ENCODE results near the gene PRKN.

DNA sequence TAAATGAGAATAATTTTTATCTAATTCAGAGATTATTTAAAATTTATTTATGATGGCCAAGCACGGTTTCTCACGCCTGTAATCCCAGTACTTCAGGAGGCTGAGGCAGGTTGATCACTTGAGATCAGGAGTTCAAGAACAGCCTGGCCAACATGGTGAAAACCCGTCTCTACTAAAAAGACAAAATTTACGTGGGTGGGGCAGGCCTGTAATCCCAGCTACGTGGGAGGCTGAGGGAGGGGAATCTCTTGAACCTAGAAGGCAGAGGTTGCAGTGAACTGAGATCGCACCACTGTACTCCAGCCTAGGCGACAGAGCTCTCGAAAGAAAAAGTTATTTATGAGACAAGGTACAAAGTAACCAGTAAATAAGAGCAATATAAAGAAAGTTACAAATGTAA lies 1394.2 kb downstream of the PRKN start:
- TF ChIP-seq, protein P1, sequence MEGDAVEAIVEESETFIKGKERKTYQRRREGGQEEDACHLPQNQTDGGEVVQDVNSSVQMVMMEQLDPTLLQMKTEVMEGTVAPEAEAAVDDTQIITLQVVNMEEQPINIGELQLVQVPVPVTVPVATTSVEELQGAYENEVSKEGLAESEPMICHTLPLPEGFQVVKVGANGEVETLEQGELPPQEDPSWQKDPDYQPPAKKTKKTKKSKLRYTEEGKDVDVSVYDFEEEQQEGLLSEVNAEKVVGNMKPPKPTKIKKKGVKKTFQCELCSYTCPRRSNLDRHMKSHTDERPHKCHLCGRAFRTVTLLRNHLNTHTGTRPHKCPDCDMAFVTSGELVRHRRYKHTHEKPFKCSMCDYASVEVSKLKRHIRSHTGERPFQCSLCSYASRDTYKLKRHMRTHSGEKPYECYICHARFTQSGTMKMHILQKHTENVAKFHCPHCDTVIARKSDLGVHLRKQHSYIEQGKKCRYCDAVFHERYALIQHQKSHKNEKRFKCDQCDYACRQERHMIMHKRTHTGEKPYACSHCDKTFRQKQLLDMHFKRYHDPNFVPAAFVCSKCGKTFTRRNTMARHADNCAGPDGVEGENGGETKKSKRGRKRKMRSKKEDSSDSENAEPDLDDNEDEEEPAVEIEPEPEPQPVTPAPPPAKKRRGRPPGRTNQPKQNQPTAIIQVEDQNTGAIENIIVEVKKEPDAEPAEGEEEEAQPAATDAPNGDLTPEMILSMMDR (IDR thresholded peaks at IDR 0.05; ENCODE audit: low read length): no peak
- TF ChIP-seq EZH2phosphoT487 (IDR thresholded peaks at IDR 0.05; ENCODE audit: low read length): no peak
